Endothelial cell of umbilical vein (primary cell): ENCODE results near the gene FOXL3. TPM values are rescaled to one million over a fixed set of nuclear protein-coding genes. Genes with fewer than 3 reads are reported as not detected.

Experiments
- BruUV-seq: library from RNA; stranded (reverse); fragments of 400-500 nt; replicated peaks from 2 replicates; lab custom pipeline; 2021; lab: Mats Ljungman, UMichigan
- CTCF ChIA-PET: fragments of 300-600, 350-600 bp; sonication (Branson Sonifier 250); formaldehyde crosslinking; loops from one replicate; lab custom pipeline; 2021; ENCODE audit warnings: antibody characterized with exemption, inconsistent platforms; lab: Charles Lee
- POLR2A ChIA-PET: fragments of 300-600, 350-600 bp; sonication (Branson Sonifier 250); formaldehyde crosslinking; loops from one replicate; lab custom pipeline; 2021; ENCODE audit warnings: antibody characterized with exemption, inconsistent platforms; lab: Charles Lee
- DNase-seq: peaks from one replicate; pipeline ENCODE4 v3.0.0-alpha.2; 2011; ENCODE audit warnings: low read depth, low spot score
- FAIRE-seq: peaks from 2 replicates; lab custom pipeline; 2011; peaks lifted over from hg19 to GRCh38; lab: Jason Lieb, UNC
- H2AFZ ChIP-seq: 2 replicates; pipeline ENCODE4 v1.6.0; 2012; ENCODE audit warnings: low read depth, low read length, control low read depth, inconsistent platforms
- H3K27ac ChIP-seq: 2 replicates; pipeline ENCODE4 v1.5.1; 2011; ENCODE audit warnings: low read depth, mild to moderate bottlenecking, control low read depth, low read length, moderate library complexity; ENCODE audit not compliant: insufficient read depth
- H3K27me3 ChIP-seq, 2 experiments: 2 replicates each; pipeline versions ENCODE4 v1.6.0 to v1.6.1; 2011; ENCODE audit warnings: low read length in 2 of 2, mixed read lengths in 1 of 2; ENCODE audit not compliant: control insufficient read depth in 2 of 2, insufficient read depth in 2 of 2
- H3K36me3 ChIP-seq, 2 experiments: 2 replicates in 1 of 2; 3 replicates in 1 of 2; pipeline ENCODE4 v1.5.1; 2011; ENCODE audit warnings: low read length in 2 of 2, mild to moderate bottlenecking in 1 of 2, moderate library complexity in 1 of 2; ENCODE audit not compliant: control insufficient read depth in 2 of 2, insufficient read depth in 2 of 2; ENCODE audit errors: extremely low read depth in 1 of 2
- H3K4me1 ChIP-seq: 3 replicates; pipeline ENCODE4 v1.5.1; 2011; ENCODE audit warnings: mild to moderate bottlenecking, low read length; ENCODE audit not compliant: control insufficient read depth, insufficient read depth; ENCODE audit errors: extremely low read depth
- H3K4me2 ChIP-seq: 2 replicates; pipeline ENCODE4 v1.6.1; 2011; ENCODE audit warnings: low read length, control low read depth, mixed read lengths; ENCODE audit not compliant: insufficient read depth
- H3K4me3 ChIP-seq, 3 experiments: fragments of 200-600 bp in 1 of 3; sonication (generic), shearing (Covaris generic) in 1 of 3; replicated peaks in 1 of 3; 2 replicates each; pipeline ENCODE4 v1.5.1; 2011 to 2016; ENCODE audit warnings: control low read depth in 3 of 3, low read length in 3 of 3, mild to moderate bottlenecking in 2 of 3, inconsistent platforms in 1 of 3, low read depth in 1 of 3, moderate library complexity in 1 of 3; ENCODE audit not compliant: insufficient read depth in 1 of 3
- H3K79me2 ChIP-seq: 2 replicates; pipeline ENCODE4 v1.6.0; 2012; ENCODE audit warnings: low read length, inconsistent platforms; ENCODE audit not compliant: control insufficient read depth, insufficient read depth
- H3K9ac ChIP-seq: replicated peaks from 2 replicates; pipeline ENCODE3; 2011; ENCODE audit warnings: low read length, control low read depth; ENCODE audit not compliant: insufficient read depth; ENCODE audit errors: extremely low read depth
- H3K9me1 ChIP-seq: replicated peaks from 3 replicates; pipeline ENCODE4 v1.6.0; 2011; ENCODE audit warnings: mild to moderate bottlenecking, low read length; ENCODE audit not compliant: control insufficient read depth, insufficient read depth; ENCODE audit errors: extremely low read depth
- H3K9me3 ChIP-seq: replicated peaks from 2 replicates; pipeline ENCODE4 v1.5.1; 2012; ENCODE audit warnings: low read length, inconsistent platforms; ENCODE audit not compliant: control insufficient read depth, insufficient read depth
- H4K20me1 ChIP-seq: replicated peaks from 2 replicates; pipeline ENCODE3; 2011; ENCODE audit warnings: mild to moderate bottlenecking, low read length; ENCODE audit not compliant: control insufficient read depth, insufficient read depth; ENCODE audit errors: extremely low read depth
- EZH2 ChIP-seq: IDR thresholded peaks from 2 replicates; pipeline ENCODE4 v1.6.1; 2012; ENCODE audit warnings: borderline replicate concordance, low read depth, mild to moderate bottlenecking, moderate library complexity, low read length, inconsistent platforms; ENCODE audit not compliant: severe bottlenecking
- FOS ChIP-seq: IDR thresholded peaks from 2 replicates; pipeline ENCODE4 v1.6.1; 2011; ENCODE audit warnings: mild to moderate bottlenecking, low read length, moderate library complexity, borderline replicate concordance; ENCODE audit not compliant: insufficient read depth
- GATA2 ChIP-seq: IDR thresholded peaks from 2 replicates; pipeline ENCODE4 v1.7.0; 2011; ENCODE audit warnings: low read depth, mild to moderate bottlenecking, moderate library complexity, mixed read lengths, low read length; ENCODE audit not compliant: insufficient read length, insufficient read depth
- JUN ChIP-seq: IDR thresholded peaks from 2 replicates; pipeline ENCODE4 v1.6.1; 2011; ENCODE audit warnings: borderline replicate concordance, low read depth; ENCODE audit not compliant: insufficient read length, insufficient read depth
- MYC ChIP-seq: IDR thresholded peaks from one replicate; pipeline ENCODE4 v1.6.1; 2011; ENCODE audit warnings: mild to moderate bottlenecking, low read depth, low read length
- POLR2A ChIP-seq: IDR thresholded peaks from 2 replicates; pipeline ENCODE4 v1.6.1; 2012; ENCODE audit warnings: low read depth, mild to moderate bottlenecking, control low read depth, low read length
- POLR2AphosphoS5 ChIP-seq: IDR thresholded peaks from 2 replicates; pipeline ENCODE4 v1.6.1; 2012; ENCODE audit warnings: low read depth, mild to moderate bottlenecking, control low read depth, low read length, moderate library complexity; ENCODE audit not compliant: insufficient read depth
- dilution Hi-C: fragments of 300-500 bp; cut with MboI; formaldehyde crosslinking; loops from one replicate; pipeline ENCODE4 v1.15.0; 2019; ENCODE audit warnings: low sequenced_read_pairs; ENCODE audit not compliant: extremely low pct_ligation_motif_present
- intact Hi-C: fragments of 100-400 bp; cut with micrococcal nuclease; formaldehyde crosslinking; loops from one replicate; pipeline ENCODE4 v1.10.0; 2022
- polyA plus RNA-seq, 4 experiments: library from polyadenylated mRNA; depleted of rRNA in 3 of 4; stranded (reverse) in 3 of 4; unstranded in 1 of 4; fragments of >200 nt; gene quantifications; 2 replicates each; pipeline versions ENCODE4 v1.2.1 to v1.2.3, GENCODE V29; 2011 to 2012; ENCODE audit warnings: missing spikeins in 1 of 4
- total RNA-seq: library from RNA; stranded (reverse); gene quantifications from 2 replicates; pipeline ENCODE4 v1.2.3, GENCODE V29; 2021
- TF ChIP-seq, protein P1 (sequence below): IDR thresholded peaks from 2 replicates; pipeline ENCODE4 v1.6.1; 2011; ENCODE audit not compliant: insufficient read depth, insufficient read length
- TF ChIP-seq, protein P2 (sequence below), 2 donors: IDR thresholded peaks; 1 replicate in 1 of 2; 2 replicates in 1 of 2; pipeline ENCODE4 v1.5.1; 2011; ENCODE audit warnings: low read length in 2 of 2, mild to moderate bottlenecking in 2 of 2, moderate library complexity in 2 of 2, control low read depth in 1 of 2, inconsistent platforms in 1 of 2, low read depth in 1 of 2; ENCODE audit not compliant: insufficient read depth in 1 of 2; ENCODE audit errors: extremely low read depth in 1 of 2

FOXL3 gene
- total and polyA plus RNA-seq, 2 donors (not counting 3 experiments of a cell fraction or from before 2014, with no cell fraction given): not detected

DNA sequence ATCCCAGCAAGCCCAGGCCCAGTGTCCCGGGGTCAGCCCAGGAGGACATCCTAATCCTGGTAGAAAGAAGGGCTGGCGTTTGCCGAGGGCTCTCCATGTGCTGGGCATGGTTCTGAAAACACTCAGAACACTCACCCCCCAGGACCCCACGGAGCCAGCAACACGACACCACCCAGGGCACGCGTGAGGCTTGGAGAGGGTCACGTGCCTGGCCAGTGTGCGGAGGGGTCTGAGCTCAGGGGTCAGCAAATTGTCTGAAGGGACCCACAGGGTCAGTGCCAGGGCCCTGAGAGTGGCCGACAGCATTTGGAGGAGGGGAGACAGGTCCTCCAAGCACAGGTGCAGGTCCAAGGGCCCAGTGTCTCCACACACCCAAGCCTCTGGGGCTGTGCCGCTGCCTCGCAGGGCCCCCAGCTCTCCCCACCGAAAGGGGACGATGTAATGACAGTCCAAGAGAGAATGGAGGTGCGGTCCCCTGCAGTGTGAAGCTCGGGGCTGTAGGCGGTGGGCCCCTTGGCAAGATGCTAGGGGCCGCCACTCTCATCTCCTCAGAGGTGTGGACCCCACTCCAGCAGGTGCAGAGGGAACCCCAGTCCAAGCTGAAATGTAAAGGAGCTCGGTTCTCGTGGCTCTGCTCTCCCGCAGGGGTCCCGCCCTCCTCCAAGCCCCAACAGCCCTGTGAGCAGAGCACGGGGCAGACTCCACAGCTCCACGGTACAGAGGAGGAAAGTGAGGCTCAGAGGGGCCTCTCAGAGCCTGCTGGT lies 7.8 kb downstream of the FOXL3 start:
- intact Hi-C loops (no loop called here), dilution Hi-C loops (no loop called here)
- Histone ChIP-seq H3K27ac (no peak overlapping the region), H3K36me3 (no peaks in the 10 kb centered on the region), H3K4me3 (no peak overlapping the region), H3K9me3 (no peaks in the 10 kb centered on the region), H4K20me1 (no peaks in the 10 kb centered on the region), H3K9ac (no peak overlapping the region), H3K4me2 (no peak overlapping the region), H2AFZ (no peak overlapping the region), H3K27me3 (peaks cover 3% of the 10 kb centered on the region in 2 experiments), H3K4me1 (no peaks in the 10 kb centered on the region), H3K9me1 (no peaks in the 10 kb centered on the region), H3K79me2 (no peaks in the 10 kb centered on the region)
- FAIRE-seq (no peak), DNase-seq (no peak)
- ChIA-PET POLR2A (no interaction called here), CTCF (no interaction called here)
- no TSS peak for BruUV-seq
- TF ChIP-seq, protein P1, sequence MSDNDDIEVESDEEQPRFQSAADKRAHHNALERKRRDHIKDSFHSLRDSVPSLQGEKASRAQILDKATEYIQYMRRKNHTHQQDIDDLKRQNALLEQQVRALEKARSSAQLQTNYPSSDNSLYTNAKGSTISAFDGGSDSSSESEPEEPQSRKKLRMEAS: no peak
- no peak for TF ChIP-seq FOS
- TF ChIP-seq JUN: no peak
- TF ChIP-seq, protein P2, sequence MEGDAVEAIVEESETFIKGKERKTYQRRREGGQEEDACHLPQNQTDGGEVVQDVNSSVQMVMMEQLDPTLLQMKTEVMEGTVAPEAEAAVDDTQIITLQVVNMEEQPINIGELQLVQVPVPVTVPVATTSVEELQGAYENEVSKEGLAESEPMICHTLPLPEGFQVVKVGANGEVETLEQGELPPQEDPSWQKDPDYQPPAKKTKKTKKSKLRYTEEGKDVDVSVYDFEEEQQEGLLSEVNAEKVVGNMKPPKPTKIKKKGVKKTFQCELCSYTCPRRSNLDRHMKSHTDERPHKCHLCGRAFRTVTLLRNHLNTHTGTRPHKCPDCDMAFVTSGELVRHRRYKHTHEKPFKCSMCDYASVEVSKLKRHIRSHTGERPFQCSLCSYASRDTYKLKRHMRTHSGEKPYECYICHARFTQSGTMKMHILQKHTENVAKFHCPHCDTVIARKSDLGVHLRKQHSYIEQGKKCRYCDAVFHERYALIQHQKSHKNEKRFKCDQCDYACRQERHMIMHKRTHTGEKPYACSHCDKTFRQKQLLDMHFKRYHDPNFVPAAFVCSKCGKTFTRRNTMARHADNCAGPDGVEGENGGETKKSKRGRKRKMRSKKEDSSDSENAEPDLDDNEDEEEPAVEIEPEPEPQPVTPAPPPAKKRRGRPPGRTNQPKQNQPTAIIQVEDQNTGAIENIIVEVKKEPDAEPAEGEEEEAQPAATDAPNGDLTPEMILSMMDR (IDR thresholded peaks at IDR 0.05; ENCODE audit: extremely low read depth in 1 of 2, insufficient read depth in 1 of 2, low read depth in 1 of 2, low read length in 2 of 2): no peak
- TF ChIP-seq POLR2A: no peak
- TF ChIP-seq MYC: no peak
- no peak for TF ChIP-seq EZH2
- TF ChIP-seq POLR2AphosphoS5: no peak
- TF ChIP-seq GATA2: no peak
